Left lobe of liver (tissue), 2 donors: ENCODE results near the gene NCEH1. TPM values are rescaled to one million over a fixed set of nuclear protein-coding genes. Genes with fewer than 3 reads are reported as not detected.

Source experiments
- ATAC-seq: fragments of 200-7000 bp; cut with Tn5 transposase; one replicate; pipeline ENCODE4 v1.9.1; 2020; ENCODE audit warnings: mild to moderate bottlenecking, moderate library complexity
- DNase-seq: peaks from one replicate; pipeline ENCODE4 v3.0.0-alpha.2; 2020; ENCODE audit warnings: low spot score
- total RNA-seq: library from RNA; stranded (reverse); gene quantifications from one replicate; pipeline ENCODE4 v1.2.1, GENCODE V29; 2021
- donor health status: DM: no; HTN: no; CAD: no; lungs with moderate emphysema.
- donor health status: DM: no; HTN: yes; CAD: no.

The NCEH1 gene
- total RNA-seq, 1 donor from 2014 or later: 1.9 TPM

- ATAC-seq (no peak), DNase-seq (no peak)
Measured at GRCh38 chr3:172591876-172592771, 118.7 kb downstream of the NCEH1 start.

GRCh38 chr3:172591125-172591605 lies 119.7 kb downstream of the NCEH1 start:
- ATAC-seq: no peak
- no peak for DNase-seq

GRCh38 chr3:172586436-172586835 lies 124.4 kb downstream of the NCEH1 start:
- no peak for DNase-seq
- peak; percentile 72 for ATAC-seq

- no peak for DNase-seq
- ATAC-seq: peak; percentile 70
Measured at GRCh38 chr3:172585954-172586353, 124.9 kb downstream of the NCEH1 start.

GRCh38 chr3:172582712-172583111 lies 128.2 kb downstream of the NCEH1 start:
- DNase-seq: no peak
- no peak for ATAC-seq

GRCh38 chr3:172581757-172582166 lies 129.1 kb downstream of the NCEH1 start:
- no peak for DNase-seq
- ATAC-seq: no peak

GRCh38 chr3:172580680-172581401 lies 130.0 kb downstream of the NCEH1 start:
- ATAC-seq (no peak), DNase-seq (no peak)

Other genes with a start within 250 kb of the NCEH1 start
- gene TNFSF10, start 187.6 kb downstream of the NCEH1 start, total RNA-seq: 45.3 TPM
- gene ECT2, start 39.7 kb upstream of the NCEH1 start, total RNA-seq: 1.6 TPM